ENCODE results near the gene USP2.

USP2 gene

GRCh38 chr11:119309411-119309810, 72.1 kb downstream of the USP2 start:
- no peak for DNase-seq (ENCODE audit: low read depth)
- H3K4me3 ChIP-seq (ENCODE audit: low read length) = no peak overlapping the region
- TF ChIP-seq CTCF (IDR thresholded peaks at IDR 0.05; ENCODE audit: insufficient read depth, low read depth, low read length, missing control alignments) = no peak

GRCh38 chr11:119307974-119308373, 73.5 kb downstream of the USP2 start:
- DNase-seq (ENCODE audit: low read depth) = no peak
- no peak overlapping the region for H3K4me3 ChIP-seq (ENCODE audit: low read length)
- TF ChIP-seq CTCF (IDR thresholded peaks at IDR 0.05; ENCODE audit: insufficient read depth, low read depth, low read length, missing control alignments) = no peak

- no peak for DNase-seq (ENCODE audit: low read depth)
- H3K4me3 ChIP-seq (ENCODE audit: low read length) = no peak overlapping the region
- TF ChIP-seq CTCF (IDR thresholded peaks at IDR 0.05; ENCODE audit: insufficient read depth, low read depth, low read length, missing control alignments) = no peak
Measured at GRCh38 chr11:119307219-119307618, 74.3 kb downstream of the USP2 start.

GRCh38 chr11:119306373-119306890, 75.1 kb downstream of the USP2 start:
- DNase-seq (ENCODE audit: low read depth) = no peak
- no peak for TF ChIP-seq CTCF (IDR thresholded peaks at IDR 0.05; ENCODE audit: insufficient read depth, low read depth, low read length, missing control alignments)

GRCh38 chr11:119305556-119306372, 75.7 kb downstream of the USP2 start:
- no peak for DNase-seq (ENCODE audit: low read depth)
- H3K4me3 ChIP-seq (ENCODE audit: low read length) = no peak overlapping the region
- TF ChIP-seq CTCF (IDR thresholded peaks at IDR 0.05; ENCODE audit: insufficient read depth, low read depth, low read length, missing control alignments) = no peak

More at GRCh38 chr11:119306373-119306890, 75.1 kb downstream of the USP2 start:
- H3K4me3 ChIP-seq (ENCODE audit: low read length) = no peak overlapping the region
